ENCODE data around the gene RAD51B.

- no peak for TF ChIP-seq REST (IDR thresholded peaks at IDR 0.05; ENCODE audit: insufficient replicate concordance, low read depth)
- TF ChIP-seq GABPA (IDR thresholded peaks at IDR 0.05; ENCODE audit: low read depth): no peak
Measured at GRCh38 chr14:67967206-67967605, 147.6 kb downstream of the RAD51B start.

All from HL-60 (cell line).